Thoracic aorta (tissue), 2 donors: ENCODE results near the gene ZBTB5. TPM values are rescaled to one million over a fixed set of nuclear protein-coding genes. Genes with fewer than 3 reads are reported as not detected.
A peak's percentile ranks its signal among the peaks of the same experiment; 100 is the strongest.

ENCODE experiments used
- ATAC-seq: fragments of 150-250 bp; one replicate; pipeline ENCODE4 v1.8.0; 2017; ENCODE audit warnings: low read depth; ENCODE audit not compliant: insufficient number of reproducible peaks, low FRiP score
- DNase-seq: peaks from one replicate; pipeline ENCODE4 v3.0.0-alpha.2; 2020; ENCODE audit warnings: low spot score
- H3K27ac ChIP-seq, 2 donors: fragments of 200-600 bp; sonication (generic); 1 replicate in 1 of 2; 2 replicates in 1 of 2; pipeline ENCODE4 v1.5.1; 2016; ENCODE audit warnings: mild to moderate bottlenecking in 2 of 2, moderate library complexity in 2 of 2
- H3K27me3 ChIP-seq: fragments of 200-600 bp; sonication (generic); replicated peaks from 2 replicates; pipeline ENCODE4 v1.6.0; 2016; ENCODE audit warnings: mild to moderate bottlenecking; ENCODE audit not compliant: insufficient read depth
- H3K36me3 ChIP-seq: fragments of 200-600 bp; sonication (generic); one replicate; pipeline ENCODE4 v1.5.1; 2016
- H3K4me1 ChIP-seq, 2 donors: fragments of 200-600 bp; sonication (generic); 1 replicate in 1 of 2; 2 replicates in 1 of 2; pipeline versions ENCODE4 v1.5.1 to v1.6.0; 2016; ENCODE audit warnings: low read depth in 2 of 2, mild to moderate bottlenecking in 1 of 2; ENCODE audit not compliant: control insufficient read depth in 1 of 2
- H3K4me3 ChIP-seq: fragments of 200-600 bp; sonication (generic); 2 replicates; pipeline ENCODE4 v1.5.1; 2016; ENCODE audit warnings: mild to moderate bottlenecking
- H3K9me3 ChIP-seq: fragments of 200-600 bp; sonication (generic); 2 replicates; pipeline ENCODE4 v1.5.1; 2016
- total RNA-seq, 2 donors: library from RNA; depleted of rRNA; stranded (reverse); fragments of >200 nt; gene quantifications; one replicate each; pipeline versions ENCODE4 v1.1.0 to v1.2.3, GENCODE V29; 2016
- TF ChIP-seq, protein P1 (sequence below): fragments of 200-600 bp; sonication (generic); IDR thresholded peaks from one replicate; pipeline ENCODE4 v1.5.1; 2019; ENCODE audit warnings: antibody characterized with exemption

ZBTB5 gene
- total RNA-seq, 2 donors from 2014 or later: 8.3 to 15.0 TPM

- Histone ChIP-seq H3K27ac (peak overlapping the region in 1 of 2 donors; percentile 56), H3K4me3 (peak overlapping the region; percentile 49)
- peak; percentile 54 for ATAC-seq
Observed at GRCh38 chr9:37415011-37415719, 50.1 kb downstream of the ZBTB5 start.

DNA sequence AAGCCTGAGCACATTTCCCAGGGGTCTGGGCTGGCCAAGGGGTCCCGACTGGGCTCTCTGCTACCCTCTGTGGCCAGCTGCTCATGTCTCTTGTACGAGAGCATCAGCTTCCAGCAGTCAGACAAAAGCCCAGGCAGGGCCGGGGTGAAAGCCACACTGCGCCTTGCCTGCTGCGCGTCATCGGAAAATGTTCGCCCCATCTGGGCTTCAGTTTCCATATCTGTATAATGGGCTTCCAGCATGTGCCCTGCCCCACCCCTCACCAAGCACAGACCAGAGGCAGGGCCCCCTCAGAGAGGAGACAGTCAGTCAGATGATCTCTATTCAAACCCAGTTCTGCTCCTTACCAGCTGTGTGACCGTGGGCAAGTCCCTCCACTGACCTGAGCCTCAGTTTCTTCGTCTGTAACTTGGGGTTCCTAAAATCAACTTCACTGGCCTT, 50.7 kb downstream of the ZBTB5 start:
- H3K27ac ChIP-seq: peak overlapping the region in 1 of 2 donors; percentile 56
- H3K36me3 ChIP-seq: no peaks in the 10 kb centered on the region
- H3K27me3 ChIP-seq: no peaks in the 10 kb centered on the region
- ATAC-seq: no peak
- H3K9me3 ChIP-seq: no peaks in the 10 kb centered on the region
- TF ChIP-seq, protein P1, sequence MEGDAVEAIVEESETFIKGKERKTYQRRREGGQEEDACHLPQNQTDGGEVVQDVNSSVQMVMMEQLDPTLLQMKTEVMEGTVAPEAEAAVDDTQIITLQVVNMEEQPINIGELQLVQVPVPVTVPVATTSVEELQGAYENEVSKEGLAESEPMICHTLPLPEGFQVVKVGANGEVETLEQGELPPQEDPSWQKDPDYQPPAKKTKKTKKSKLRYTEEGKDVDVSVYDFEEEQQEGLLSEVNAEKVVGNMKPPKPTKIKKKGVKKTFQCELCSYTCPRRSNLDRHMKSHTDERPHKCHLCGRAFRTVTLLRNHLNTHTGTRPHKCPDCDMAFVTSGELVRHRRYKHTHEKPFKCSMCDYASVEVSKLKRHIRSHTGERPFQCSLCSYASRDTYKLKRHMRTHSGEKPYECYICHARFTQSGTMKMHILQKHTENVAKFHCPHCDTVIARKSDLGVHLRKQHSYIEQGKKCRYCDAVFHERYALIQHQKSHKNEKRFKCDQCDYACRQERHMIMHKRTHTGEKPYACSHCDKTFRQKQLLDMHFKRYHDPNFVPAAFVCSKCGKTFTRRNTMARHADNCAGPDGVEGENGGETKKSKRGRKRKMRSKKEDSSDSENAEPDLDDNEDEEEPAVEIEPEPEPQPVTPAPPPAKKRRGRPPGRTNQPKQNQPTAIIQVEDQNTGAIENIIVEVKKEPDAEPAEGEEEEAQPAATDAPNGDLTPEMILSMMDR: no peak
- peaks cover 0 to 10% of the 10 kb centered on the region in 2 donors for H3K4me1 ChIP-seq
- no peak overlapping the region for H3K4me3 ChIP-seq
- DNase-seq: no peak

More at GRCh38 chr9:37415011-37415719, 50.1 kb downstream of the ZBTB5 start:
- Histone ChIP-seq H3K36me3 (no peaks in the 10 kb centered on the region), H3K4me1 (peaks cover 0 to 10% of the 10 kb centered on the region in 2 donors), H3K27me3 (no peaks in the 10 kb centered on the region), H3K9me3 (no peaks in the 10 kb centered on the region)
- no peak for DNase-seq
- TF ChIP-seq, protein P1: peak; percentile 90

DNA sequence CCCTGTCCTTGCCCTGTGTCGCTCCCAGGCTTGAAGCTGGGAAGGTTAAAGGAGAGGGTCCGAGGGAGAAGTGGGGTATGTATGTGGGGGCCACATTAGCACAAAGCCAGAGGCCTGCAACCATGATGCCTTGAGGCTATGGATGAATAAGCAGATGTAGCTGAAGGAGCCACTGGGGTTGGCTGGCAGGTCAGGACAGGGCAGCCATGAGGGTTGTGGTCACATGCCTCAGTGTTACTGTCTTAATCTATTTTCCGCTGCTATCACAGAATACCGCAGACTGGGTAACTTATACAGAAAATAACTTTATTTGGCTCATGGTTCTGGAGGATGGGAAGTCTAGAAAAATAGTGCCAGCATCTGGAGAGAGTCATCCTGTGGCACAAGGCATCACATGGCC, 51.9 kb downstream of the ZBTB5 start:
- Histone ChIP-seq H3K4me1 (peaks cover 0 to 10% of the 10 kb centered on the region in 2 donors), H3K36me3 (no peaks in the 10 kb centered on the region), H3K27ac (no peak overlapping the region), H3K27me3 (no peaks in the 10 kb centered on the region), H3K4me3 (no peak overlapping the region), H3K9me3 (no peaks in the 10 kb centered on the region)
- no peak for ATAC-seq
- DNase-seq: no peak
- TF ChIP-seq, protein P1: no peak

- no peak for DNase-seq
- Histone ChIP-seq H3K9me3 (no peaks in the 10 kb centered on the region), H3K27ac (no peak overlapping the region), H3K27me3 (no peaks in the 10 kb centered on the region), H3K4me3 (no peak overlapping the region), H3K4me1 (peaks cover 0 to 10% of the 10 kb centered on the region in 2 donors), H3K36me3 (no peaks in the 10 kb centered on the region)
- TF ChIP-seq, protein P1: no peak
- no peak for ATAC-seq
Observed at GRCh38 chr9:37412431-37413151, 52.7 kb downstream of the ZBTB5 start.
